Adrenal gland (tissue), 12 donors: Measurements from ENCODE around the gene GPR119. TPM values are rescaled to one million over a fixed set of nuclear protein-coding genes. Genes with fewer than 3 reads are reported as not detected.

Source experiments
- DNase-seq, 7 donors: peaks; one replicate each; pipeline ENCODE4 v3.0.0-alpha.2; 2019 to 2020
- H3K27ac ChIP-seq, 5 donors: fragments of 200-600 bp; sonication (generic) in 4 of 5; 1 replicate in 3 of 5; 2 replicates in 2 of 5; pipeline versions ENCODE4 v1.5.1 to v1.8.0; 2016 to 2020; ENCODE audit warnings: mild to moderate bottlenecking in 1 of 5
- H3K27me3 ChIP-seq: fragments of 200-600 bp; 2 replicates; pipeline ENCODE4 v1.8.0; 2021
- H3K36me3 ChIP-seq, 2 donors: fragments of 200-600 bp; replicated peaks in 1 of 2; 1 replicate in 1 of 2; 2 replicates in 1 of 2; pipeline versions ENCODE4 v1.5.1 to v1.8.0; 2018 to 2022
- H3K4me1 ChIP-seq, 2 donors: fragments of 200-600 bp; replicated peaks in 1 of 2; 1 replicate in 1 of 2; 2 replicates in 1 of 2; pipeline versions ENCODE4 v1.5.1 to v1.8.0; 2018 to 2021
- H3K4me3 ChIP-seq, 4 donors: fragments of 200-600 bp; sonication (generic) in 3 of 4; one replicate each; pipeline ENCODE4 v1.5.1; 2016 to 2018
- H3K9me3 ChIP-seq, 3 donors: fragments of 200-600 bp; sonication (generic) in 1 of 3; replicated peaks in 1 of 3; 1 replicate in 2 of 3; 2 replicates in 1 of 3; pipeline versions ENCODE4 v1.5.1 to v1.8.0; 2016 to 2021
- CTCF ChIP-seq, 6 experiments: fragments of 450-650 bp in 4 of 6; fragments of 200-600 bp in 2 of 6; sonication (generic) in 1 of 6; IDR thresholded peaks; 1 replicate in 5 of 6; 2 replicates in 1 of 6; pipeline versions ENCODE4 v1.5.1 to v1.8.0; 2016 to 2021; ENCODE audit warnings: antibody characterized with exemption in 6 of 6, mild to moderate bottlenecking in 2 of 6, moderate library complexity in 1 of 6
- POLR2A ChIP-seq, 2 donors: fragments of 450-650 bp; IDR thresholded peaks; one replicate each; pipeline ENCODE4 v1.6.1; 2017; ENCODE audit warnings: antibody characterized with exemption in 2 of 2, mild to moderate bottlenecking in 2 of 2, moderate library complexity in 1 of 2
- whole genome bisulfite sequencing, 4 donors: extraction: QIAGEN DNeasy Blood & Tissue Kit in 2 of 4; methylation state at CpG; one replicate each; pipeline versions ENCODE4 v1.1.5 to v1.1.7; 2013 to 2017; 5-methylcytosine and 5-hydroxymethylcytosine counted together
- intact Hi-C, 2 donors: fragments of 100-400 bp; cut with DNase I; formaldehyde crosslinking; loops; one replicate each; pipeline versions ENCODE4 v1.14.1 to v1.15.0; 2022 to 2023
- polyA plus RNA-seq, 3 donors: library from polyadenylated mRNA; stranded (reverse); fragments of 200-250 nt in 2 of 3; fragments of 350-450 nt in 1 of 3; fragmentation: Illumina TruSeq in 1 of 3; extraction: RNeasy Lipid Tissue Mini Kit (QIAGEN cat#74804) in 1 of 3; gene quantifications; one replicate each; pipeline ENCODE4 v1.2.3, GENCODE V29; 2013 to 2014
- total RNA-seq, 9 donors: library from RNA; depleted of rRNA in 4 of 9; stranded (reverse); fragments of >200 nt in 4 of 9; fragments of 120-200 nt in 1 of 9; fragmentation: NEBNext Ultra II Directional in 1 of 9; extraction: Animal tissue kit (Norgen Biotek cat#: 25700) in 1 of 9; gene quantifications; one replicate each; pipeline versions ENCODE4 v1.1.0 to v1.2.4, GENCODE V29; 2013 to 2023
- donor health status: healthy with polysubstance abuse.
- donor health status: Bipolar disorder and iron deficiency.
- donor health status: DM: yes; HTN: yes; CAD: no.
- donor health status: DM: no; HTN: no; CAD: no.
- donor health status: DM: no; HTN: no; CAD: no.
- donor health status: DM: yes; HTN: yes; CAD: no.

The GPR119 gene
- total and polyA plus RNA-seq, 12 donors, result not detected

- Histone ChIP-seq H3K27me3 (no peaks in the 10 kb centered on the region), H3K9me3 (no peaks in the 10 kb centered on the region), H3K27ac (no peak overlapping the region), H3K4me1 (no peaks in the 10 kb centered on the region), H3K4me3 (no peak overlapping the region), H3K36me3 (no peaks in the 10 kb centered on the region)
- no peak for DNase-seq
- TF ChIP-seq POLR2A (IDR thresholded peaks at IDR 0.05) (no peak), CTCF (IDR thresholded peaks at IDR 0.05) (no peak)
- intact Hi-C loops, result no loop called here
- WGBS, 4 donors, result 47 to 79% (median 70%) methylated on average over 2 of the region's 2 CpGs
Measured at GRCh38 chrX:130418066-130418465, 32.6 kb upstream of the GPR119 start.

DNA sequence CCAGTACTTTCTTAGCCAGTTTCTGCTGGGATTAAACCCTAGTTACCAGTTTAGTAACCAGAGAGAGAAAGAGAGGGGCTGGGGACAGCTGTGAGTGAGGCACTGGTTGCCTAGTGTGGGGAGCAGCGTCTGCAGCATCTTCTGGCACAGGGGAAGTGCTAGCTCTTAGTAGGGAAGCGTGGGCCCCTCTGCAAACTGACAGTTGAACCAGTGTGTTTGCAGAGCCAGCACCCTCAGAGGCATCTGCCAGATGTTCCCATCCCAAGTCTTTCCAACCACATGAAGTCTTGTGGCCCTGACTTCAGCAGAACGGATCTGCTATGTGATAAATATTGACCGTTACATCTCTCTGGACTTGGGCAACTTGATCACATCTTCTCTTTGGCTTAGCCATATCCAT, 31.3 kb upstream of the GPR119 start:
- no peak for DNase-seq
- Histone ChIP-seq H3K27ac (no peak overlapping the region), H3K27me3 (no peaks in the 10 kb centered on the region), H3K9me3 (no peaks in the 10 kb centered on the region), H3K4me3 (no peak overlapping the region), H3K36me3 (peaks cover 0 to 5% of the 10 kb centered on the region in 2 donors), H3K4me1 (no peaks in the 10 kb centered on the region)
- intact Hi-C loops, result no loop called here
- TF ChIP-seq CTCF (IDR thresholded peaks at IDR 0.05), result no peak
- TF ChIP-seq POLR2A (IDR thresholded peaks at IDR 0.05), result no peak
- 62 to 85% (median 77%) methylated on average over 1 to 4 of the region's 4 CpGs for WGBS, 4 donors

GRCh38 chrX:130415201-130415600, 29.7 kb upstream of the GPR119 start:
- no peak for DNase-seq
- Histone ChIP-seq H3K4me3 (no peak overlapping the region), H3K36me3 (peaks cover 0 to 5% of the 10 kb centered on the region in 2 donors), H3K27ac (no peak overlapping the region), H3K9me3 (no peaks in the 10 kb centered on the region), H3K4me1 (no peaks in the 10 kb centered on the region), H3K27me3 (no peaks in the 10 kb centered on the region)
- intact Hi-C loops, result no loop called here
- no peak for TF ChIP-seq CTCF (IDR thresholded peaks at IDR 0.05)
- WGBS, 4 donors, result 87 to 93% (median 90%) methylated on average over 7 of the region's 7 CpGs

GRCh38 chrX:130414800-130415199, 29.3 kb upstream of the GPR119 start:
- no peak for DNase-seq
- intact Hi-C loops, result no loop called here
- TF ChIP-seq CTCF (IDR thresholded peaks at IDR 0.05), result no peak
- no peak for TF ChIP-seq POLR2A (IDR thresholded peaks at IDR 0.05)
- Histone ChIP-seq H3K27ac (no peak overlapping the region), H3K9me3 (no peaks in the 10 kb centered on the region), H3K27me3 (no peaks in the 10 kb centered on the region), H3K4me1 (no peaks in the 10 kb centered on the region), H3K36me3 (peaks cover 0 to 5% of the 10 kb centered on the region in 2 donors), H3K4me3 (no peak overlapping the region)
- WGBS, 4 donors, result 92 to 95% (median 94%) methylated on average over 3 to 5 of the region's 5 CpGs
